NCI-H774 (cell line): Measurements from ENCODE around the gene TP63.

Source experiments
- DNase-seq: peaks from one replicate; lab custom pipeline; 2025; lab: John Stamatoyannopoulos, UW

The TP63 gene

GRCh38 chr3:189812806-189813465 lies 181.7 kb downstream of the TP63 start:
- no peak for DNase-seq

GRCh38 chr3:189813647-189814240 lies 182.6 kb downstream of the TP63 start:
- no peak for DNase-seq

- no peak for DNase-seq
Measured at GRCh38 chr3:189820365-189820720, 189.2 kb downstream of the TP63 start.

GRCh38 chr3:189821262-189821661 lies 190.1 kb downstream of the TP63 start:
- no peak for DNase-seq

GRCh38 chr3:189822726-189823125 lies 191.5 kb downstream of the TP63 start:
- no peak for DNase-seq

GRCh38 chr3:189824629-189825312 lies 193.6 kb downstream of the TP63 start:
- no peak for DNase-seq

- DNase-seq = no peak
Measured at GRCh38 chr3:189826566-189826965, 195.4 kb downstream of the TP63 start.

GRCh38 chr3:189827108-189827507 lies 195.9 kb downstream of the TP63 start:
- no peak for DNase-seq

GRCh38 chr3:189830401-189830800 lies 199.2 kb downstream of the TP63 start:
- DNase-seq = no peak

- DNase-seq = no peak
Measured at GRCh38 chr3:189833266-189833665, 202.1 kb downstream of the TP63 start.

GRCh38 chr3:189833996-189834395 lies 202.8 kb downstream of the TP63 start:
- no peak for DNase-seq

GRCh38 chr3:189834462-189834861 lies 203.3 kb downstream of the TP63 start:
- DNase-seq = no peak

- no peak for DNase-seq
Measured at GRCh38 chr3:189836795-189837194, 205.6 kb downstream of the TP63 start.

GRCh38 chr3:189838291-189838690 lies 207.1 kb downstream of the TP63 start:
- no peak for DNase-seq

- DNase-seq = no peak
Measured at GRCh38 chr3:189839576-189839975, 208.4 kb downstream of the TP63 start.

GRCh38 chr3:189841473-189842205 lies 210.4 kb downstream of the TP63 start:
- no peak for DNase-seq

GRCh38 chr3:189842681-189843602 lies 211.8 kb downstream of the TP63 start:
- DNase-seq = no peak

GRCh38 chr3:189845069-189845468 lies 213.9 kb downstream of the TP63 start:
- no peak for DNase-seq

GRCh38 chr3:189848395-189849040 lies 217.3 kb downstream of the TP63 start:
- no peak for DNase-seq

- no peak for DNase-seq
Measured at GRCh38 chr3:189849262-189849661, 218.1 kb downstream of the TP63 start.

- DNase-seq = no peak
Measured at GRCh38 chr3:189851682-189852081, 220.5 kb downstream of the TP63 start.
